Inflammatory macrophage (primary cell): ENCODE measurements around the gene TSC22D1.

Experiments
- DNase-seq, 2 donors: peaks; one replicate each; pipeline ENCODE4 v3.0.0-alpha.2; 2020 to 2022

Gene TSC22D1

DNA sequence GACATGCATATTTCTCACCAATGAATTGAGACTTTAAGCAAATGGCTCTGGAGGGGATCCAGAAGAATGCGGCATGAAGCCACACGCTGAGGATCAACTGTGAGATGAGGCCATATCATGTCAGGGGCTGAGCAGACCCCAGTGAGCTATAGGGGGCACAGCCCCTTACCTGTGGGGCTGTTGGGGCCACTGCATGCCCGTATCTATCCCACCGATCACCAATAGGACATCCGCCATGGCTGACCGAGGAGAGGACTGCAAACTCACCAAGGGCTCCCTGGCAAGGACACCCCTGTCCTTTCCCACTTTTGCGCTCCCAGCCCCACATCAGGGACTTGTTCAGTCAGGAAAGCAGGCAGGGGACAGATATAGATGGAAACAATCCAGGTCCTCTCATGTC is 124.5 kb downstream of the TSC22D1 start:
- no peak for DNase-seq

DNA sequence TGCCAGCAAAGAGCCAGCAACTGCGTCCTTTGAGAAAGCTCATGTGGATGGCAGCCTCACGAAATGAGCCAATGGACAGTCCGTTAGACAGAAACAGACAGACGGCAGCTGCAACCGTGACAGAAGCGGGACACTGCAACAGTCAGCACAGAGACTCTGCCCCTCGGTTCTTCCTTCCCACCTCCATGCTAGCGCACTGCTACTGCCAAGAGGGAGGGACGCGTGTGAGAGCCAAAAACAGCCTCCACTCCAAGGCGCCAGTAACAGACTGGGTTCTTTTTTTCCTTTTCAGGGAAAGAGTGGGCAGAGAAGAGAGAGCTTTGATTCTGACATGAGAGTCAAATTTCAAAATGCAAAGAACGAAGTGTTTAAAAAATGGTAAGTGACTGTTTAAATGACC is 125.0 kb downstream of the TSC22D1 start:
- no peak for DNase-seq

DNA sequence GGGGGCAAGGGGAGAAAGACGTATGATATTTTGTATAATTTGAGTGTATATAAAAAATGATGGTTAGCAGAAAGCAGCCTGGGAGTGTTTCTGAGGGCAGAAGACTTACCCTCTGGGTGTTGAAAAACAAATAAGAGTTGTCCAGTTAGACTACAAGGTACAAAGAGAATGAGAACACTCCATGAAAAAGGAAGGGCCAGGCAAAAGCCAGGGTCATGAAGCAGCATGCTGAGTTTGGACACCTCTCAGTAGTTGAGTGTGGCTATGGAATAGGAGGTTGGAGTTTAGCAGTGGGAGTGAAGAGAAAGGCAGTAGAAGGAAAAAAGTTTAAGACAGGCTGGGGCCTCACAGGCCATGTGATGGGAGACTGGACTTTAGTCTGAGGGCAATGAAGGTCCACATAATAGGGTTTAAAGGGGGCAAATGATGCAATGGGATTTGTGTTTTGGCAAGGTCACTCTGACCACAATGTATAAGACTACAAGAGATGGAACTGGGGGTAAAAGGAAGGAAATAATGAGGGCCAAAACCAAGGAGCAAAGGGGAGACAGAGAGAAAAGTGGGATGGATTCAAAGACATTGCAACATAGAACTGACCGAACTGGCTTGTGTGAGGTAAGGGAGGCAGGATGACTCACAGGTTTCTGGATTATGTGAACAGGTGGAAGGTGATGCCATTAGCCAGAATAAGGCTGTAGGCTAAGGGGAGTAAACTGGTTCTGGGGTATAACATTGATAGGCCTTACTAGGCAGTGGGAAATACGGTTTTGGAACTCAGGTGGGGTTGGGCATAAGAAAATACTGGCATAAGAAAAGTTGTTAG is 125.9 kb downstream of the TSC22D1 start:
- DNase-seq: no peak

DNA sequence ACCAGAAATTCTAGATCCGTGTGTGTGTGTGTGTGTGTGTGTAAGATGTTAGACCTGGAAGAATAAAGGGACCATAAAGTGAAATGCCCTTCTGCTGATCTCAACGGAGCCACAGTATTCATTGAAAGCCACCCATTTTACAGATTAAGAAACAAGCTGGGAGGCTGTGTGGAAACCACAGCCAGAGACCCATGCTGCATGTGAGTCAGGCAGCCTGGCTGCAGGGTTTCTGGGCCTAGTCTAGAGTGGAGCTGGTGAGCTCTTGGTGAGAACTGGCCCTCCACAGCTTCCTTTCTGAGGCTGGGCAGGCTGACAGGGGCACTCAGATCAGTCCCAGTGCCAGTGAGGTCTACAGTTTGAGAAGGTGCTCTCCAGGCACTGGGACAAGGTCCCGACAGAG is 127.3 kb downstream of the TSC22D1 start:
- no peak for DNase-seq

DNA sequence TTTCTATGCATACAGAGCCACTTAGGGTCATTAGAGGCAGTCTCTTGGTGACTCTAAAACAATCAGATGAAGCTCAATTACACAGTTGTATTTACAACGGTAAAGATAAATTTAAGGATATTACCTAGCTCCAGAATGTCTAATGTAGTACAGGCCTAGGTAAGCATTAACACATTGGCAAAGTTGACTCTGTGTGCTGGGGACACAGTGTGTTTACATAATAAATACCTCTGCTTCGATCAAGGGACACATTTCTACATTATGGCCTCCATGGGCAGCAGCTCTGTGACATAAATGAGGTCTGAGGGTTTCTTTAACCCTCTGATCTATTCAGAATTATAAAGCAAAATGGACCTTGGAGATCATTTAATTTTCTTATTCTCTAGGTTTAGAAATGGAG is 127.8 kb downstream of the TSC22D1 start:
- no peak for DNase-seq

DNA sequence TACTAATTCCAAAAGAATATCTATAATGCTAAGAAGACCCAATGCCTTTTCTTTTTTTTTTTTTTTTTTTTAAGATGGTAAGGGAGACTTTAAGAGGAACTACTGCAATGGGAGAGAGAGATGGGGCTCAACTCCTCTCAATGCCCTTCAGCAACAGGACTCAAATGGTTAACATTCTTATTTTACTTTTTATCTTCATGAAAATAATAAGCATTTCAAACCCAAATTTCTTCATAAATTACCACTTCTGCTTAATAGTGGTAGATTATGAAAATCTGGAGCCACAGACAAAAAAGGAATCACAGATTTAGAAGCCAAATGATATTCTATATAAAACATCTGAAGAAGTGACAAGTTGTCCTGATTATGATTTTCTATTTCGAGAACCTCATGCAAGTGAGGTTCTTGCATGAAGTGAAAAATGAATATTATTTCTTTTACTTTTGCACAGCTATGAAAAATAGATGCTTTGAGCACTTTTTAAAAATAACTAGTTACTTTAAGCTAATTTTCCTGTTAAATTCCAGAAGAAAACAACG is 128.3 kb downstream of the TSC22D1 start:
- DNase-seq: peak in 1 of 2 donors; percentile 12

DNA sequence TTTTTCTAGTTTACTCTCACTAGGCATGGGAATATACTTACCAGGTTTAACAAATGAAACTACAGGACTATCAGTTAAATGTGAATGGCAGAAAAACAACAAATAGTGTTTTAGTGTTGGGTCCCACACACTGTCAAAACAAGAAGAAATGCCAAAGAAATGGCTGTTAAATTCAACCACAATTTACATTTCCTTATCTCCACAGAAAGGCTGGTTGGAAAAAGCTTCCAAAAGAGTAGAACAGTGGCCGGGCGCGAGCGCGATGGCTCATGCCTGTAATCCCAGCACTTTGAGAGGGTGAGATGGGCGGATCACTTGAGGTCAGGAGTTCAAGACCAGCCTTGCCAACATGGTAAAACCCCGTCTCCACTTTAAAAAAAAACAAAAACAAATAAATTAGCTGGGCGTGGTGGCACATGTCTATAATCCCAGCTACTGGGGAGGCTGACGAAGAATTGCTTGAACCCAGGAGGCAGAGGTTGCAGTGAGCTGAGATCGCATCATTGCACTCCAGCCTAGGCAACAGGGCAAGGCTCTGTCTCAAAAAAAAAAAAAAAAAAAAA is 136.0 kb downstream of the TSC22D1 start:
- DNase-seq: no peak

DNA sequence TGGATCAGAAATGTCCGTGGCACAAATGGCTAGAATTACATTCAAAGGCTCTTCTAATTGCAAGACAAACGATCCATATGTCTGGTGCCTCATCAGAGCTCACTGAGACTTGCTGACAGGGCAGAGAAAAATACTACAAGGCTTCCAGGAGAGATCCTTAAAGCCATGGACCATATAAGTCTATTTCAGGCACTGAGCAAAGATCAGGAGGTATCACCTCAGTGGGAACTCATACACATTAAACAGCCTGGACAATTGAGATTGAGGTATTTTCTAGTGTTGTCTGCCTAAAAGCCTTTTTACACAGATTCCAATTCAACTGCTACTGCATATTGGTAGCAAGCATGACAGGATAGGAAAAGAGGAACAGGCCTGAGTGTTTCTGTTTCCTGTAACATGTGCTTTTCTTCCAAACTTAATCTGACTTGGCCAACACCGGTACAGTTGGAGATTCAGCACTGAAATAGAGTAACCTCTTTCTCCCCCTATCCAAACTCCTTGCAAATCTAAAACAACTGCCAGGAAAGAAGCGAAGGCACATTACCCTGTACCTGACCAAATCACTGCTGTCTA is 136.6 kb downstream of the TSC22D1 start:
- peak; percentile 42 to 46 for DNase-seq

DNA sequence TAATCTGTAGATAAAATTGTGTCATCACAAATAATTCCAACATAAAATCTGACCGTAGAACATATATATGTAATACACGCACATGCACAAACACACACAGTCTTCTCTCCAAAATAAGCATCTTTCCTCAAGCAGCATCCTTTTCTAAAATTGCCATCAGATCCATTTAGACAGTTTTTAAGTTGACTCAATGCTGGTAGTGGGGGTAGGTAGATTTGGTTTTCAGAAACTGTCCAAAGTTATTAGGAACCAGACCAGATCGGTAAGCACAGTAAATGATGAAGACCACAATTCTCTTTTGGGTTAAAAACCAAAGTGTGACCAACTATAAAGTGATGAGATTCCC is 137.9 kb downstream of the TSC22D1 start:
- DNase-seq: no peak

DNA sequence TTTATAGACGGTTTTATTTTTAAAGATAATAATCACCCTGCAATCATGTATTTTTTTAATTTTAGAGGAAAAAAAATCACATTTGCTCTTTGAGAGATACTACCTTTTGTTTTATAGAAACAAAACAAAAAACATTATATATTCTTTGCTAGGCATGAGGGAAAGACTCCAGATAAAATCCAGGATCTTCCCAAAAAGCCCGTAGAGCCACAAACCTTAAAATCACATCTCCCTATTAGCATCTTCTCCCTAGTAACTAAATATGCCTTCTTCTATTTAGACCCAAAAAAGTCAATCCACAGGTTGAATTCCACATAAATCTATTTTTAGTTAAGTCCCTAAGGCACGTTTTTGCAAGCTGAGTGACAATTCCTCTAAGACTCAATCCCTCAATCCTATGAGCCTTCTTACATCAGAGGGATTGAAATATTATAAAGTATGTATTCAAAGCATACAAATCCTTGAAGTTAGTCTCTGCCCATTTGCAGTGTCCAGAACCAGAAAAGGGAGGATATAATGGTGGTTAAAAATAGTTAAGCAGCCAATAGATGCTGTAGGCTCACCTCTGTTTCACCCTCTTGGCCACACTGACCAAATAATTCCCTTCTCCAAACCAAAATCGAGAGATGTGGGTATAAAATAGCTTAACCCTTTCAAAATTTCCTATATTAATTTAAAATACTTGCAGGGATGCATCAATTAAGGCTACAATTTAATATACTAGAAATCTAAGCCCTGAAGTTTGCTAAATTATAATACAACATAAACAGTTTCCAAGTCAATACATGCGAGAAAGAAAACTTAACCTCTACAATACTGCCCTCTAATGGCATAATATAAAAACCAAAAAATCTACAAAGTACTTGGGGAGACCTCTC is 138.5 kb downstream of the TSC22D1 start:
- DNase-seq: peak; percentile 26 to 79

DNA sequence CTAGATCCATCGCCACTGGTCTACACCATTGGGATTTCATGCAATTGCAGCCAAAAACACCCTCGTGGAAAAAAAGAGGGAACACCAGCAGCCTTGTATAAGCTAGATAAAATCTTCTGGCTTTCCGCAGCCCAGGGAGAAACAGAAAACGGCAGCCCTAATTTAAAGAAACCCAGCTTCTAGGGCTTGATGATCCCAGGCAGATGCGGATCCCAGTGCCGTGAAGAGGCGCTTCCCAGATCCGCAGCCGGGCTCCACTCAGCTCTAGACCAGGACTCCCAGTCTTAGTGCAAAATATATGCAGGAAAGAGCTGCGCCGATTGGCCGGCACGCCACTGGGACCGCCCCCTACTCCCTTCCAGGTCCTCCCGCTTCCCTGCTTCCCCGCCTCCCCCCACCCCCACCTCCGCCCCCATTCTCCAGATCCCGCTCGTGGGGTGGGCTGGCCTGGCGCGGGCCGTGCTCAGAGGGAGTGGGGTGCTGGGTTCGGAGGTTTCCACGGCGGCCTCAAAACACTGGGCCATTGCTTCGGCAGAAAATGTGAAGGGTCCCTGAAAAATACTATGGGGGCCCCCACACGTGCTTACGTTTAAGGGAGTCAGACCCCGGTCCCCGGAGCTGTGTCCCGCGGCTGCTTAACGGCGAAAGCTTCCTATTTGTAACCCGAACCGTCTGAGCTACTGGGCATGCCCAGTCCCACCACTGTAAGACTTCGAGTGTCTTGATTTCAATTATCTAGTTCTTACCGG is 139.4 kb downstream of the TSC22D1 start:
- peak; percentile 63 to 86 for DNase-seq

DNA sequence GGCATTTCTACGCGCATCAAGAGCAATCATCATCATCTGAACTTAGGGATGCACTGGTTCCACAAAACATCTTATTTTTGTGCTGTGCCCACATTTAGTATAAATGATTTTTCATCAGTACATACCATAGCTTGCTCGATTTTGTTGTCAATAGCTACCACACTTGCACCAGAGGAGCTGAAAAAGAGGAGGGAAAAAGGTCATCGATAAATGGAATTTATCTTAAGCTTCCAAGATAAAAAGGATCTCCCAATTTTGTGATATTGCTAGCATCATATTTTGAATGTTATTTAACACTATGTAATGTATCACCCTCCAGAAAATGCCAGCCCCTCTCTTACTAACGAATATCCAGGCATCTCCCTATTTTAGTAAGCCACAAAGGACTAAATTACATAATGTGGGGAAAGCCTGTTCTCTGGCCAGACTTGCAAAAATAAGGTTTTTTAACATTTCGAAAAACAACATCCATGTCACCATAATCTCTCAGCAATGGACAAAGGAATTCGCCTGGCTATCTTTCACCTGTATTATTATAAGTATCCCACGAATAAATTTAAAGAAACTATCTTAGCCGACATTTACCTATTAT is 140.1 kb downstream of the TSC22D1 start:
- no peak for DNase-seq

DNA sequence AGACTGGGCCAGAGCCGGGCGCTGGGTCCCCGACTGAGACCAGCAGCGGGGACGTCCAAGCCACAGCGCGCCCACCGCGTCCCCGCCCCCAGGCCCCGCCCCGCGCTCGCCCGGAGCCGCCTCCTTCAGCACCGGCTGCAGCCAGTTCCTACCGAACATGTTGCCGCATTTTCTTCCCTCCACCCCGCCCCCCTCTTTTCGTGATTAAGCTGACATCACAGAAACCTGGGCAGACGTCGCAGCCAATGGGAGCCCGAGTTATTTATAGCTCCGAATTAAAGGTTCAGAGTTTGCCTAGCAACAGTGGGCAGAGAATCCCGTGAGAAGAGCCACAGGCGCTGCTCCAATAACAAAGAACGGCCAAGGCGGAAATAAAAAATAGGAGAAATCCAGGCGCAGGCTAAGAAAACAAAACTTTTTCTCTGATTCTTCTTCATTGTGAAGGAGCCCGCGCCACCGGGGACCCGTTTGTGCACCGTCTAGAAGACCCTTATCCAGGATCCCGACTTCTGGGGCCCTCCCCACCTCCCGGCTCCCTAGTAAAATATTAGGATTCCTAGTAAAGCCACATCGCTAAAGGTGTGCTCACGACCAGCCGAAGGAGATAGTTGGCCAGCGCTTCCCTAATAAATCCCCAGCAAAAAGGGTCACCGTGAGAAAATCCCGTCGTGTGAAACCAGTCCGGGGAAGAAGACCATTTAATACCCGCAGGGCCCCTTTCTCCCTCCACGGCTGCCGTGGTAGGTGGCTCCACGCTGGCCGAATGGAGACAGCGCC is 140.8 kb downstream of the TSC22D1 start:
- DNase-seq: peak; percentile 95 to 96

DNA sequence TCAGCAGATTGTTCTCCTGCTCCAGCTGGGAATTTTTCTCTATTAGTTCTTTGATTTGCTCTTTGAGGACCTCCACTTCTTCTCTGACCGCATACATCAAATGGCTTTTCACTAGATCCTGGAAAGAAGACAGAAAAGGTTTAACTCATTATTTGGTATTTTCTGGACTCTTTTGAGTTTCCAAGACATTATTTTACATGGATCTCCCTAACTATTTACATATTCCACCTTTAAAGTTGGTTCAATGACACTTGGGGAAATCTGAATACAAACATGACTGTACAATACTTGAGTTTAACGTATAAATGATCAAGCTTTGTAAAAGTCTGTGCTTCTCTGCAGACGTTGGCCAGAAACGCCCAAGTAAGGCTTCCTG is 141.4 kb downstream of the TSC22D1 start:
- DNase-seq: no peak

DNA sequence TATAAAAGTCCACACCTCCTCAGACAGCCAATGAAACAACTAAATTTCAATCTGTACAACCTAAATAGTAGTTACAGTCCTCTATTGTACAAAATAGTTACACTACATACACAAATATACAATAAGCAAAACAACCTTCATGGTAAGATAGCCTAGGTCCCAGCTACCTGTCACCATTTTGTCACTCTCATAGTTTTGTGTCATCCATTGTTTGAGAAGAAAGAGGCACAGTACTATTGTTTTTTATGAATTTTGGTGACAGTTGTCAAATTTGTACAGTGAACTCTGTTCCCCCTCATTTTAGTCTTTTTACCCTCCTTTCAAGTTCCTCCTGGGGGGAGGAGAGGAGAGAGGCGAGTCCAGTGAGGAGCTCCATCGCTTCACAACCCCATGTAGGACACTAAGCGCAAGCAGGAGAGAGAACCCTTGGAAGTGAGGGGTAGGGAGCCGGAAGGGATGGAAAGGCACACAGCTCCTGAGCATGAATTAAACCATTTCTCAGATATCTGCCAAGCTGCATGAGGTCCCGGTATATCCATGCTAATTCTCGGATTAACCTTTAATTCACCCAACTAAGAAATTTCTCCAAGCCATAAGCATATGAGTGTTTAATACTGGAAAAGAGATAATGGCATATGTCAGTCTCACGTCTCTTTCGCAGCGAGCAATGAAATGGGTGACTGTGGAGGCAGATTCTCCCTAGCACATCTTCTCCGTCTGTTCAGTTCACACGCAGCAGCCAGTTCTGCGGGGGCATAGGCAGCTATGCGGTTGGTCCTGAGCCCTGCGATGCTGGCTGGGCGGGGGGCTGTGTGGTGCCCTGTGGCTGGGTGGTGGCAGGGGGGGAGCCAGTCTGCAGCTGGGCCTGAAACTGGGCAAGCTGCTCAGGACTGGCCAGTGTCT is 142.0 kb downstream of the TSC22D1 start:
- no peak for DNase-seq

DNA sequence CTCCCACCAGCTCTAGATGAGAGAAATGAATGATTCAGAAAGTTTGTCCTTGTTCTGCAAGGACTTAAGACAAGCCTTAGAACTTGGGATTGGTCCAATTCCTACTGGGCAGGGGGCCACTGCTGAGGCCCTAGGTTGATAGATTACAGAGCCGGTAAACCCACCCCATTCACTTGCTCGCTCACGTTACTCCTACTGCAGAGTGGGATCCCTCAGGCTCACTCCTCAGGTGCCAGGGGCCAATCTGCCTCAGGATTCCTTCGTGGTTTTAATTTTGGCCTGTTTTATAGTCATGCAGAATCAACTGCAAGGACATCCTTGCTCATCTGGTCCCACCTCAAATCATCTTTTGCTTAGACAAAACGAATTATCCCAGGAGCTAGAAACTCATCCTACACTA is 143.5 kb downstream of the TSC22D1 start:
- no peak for DNase-seq

DNA sequence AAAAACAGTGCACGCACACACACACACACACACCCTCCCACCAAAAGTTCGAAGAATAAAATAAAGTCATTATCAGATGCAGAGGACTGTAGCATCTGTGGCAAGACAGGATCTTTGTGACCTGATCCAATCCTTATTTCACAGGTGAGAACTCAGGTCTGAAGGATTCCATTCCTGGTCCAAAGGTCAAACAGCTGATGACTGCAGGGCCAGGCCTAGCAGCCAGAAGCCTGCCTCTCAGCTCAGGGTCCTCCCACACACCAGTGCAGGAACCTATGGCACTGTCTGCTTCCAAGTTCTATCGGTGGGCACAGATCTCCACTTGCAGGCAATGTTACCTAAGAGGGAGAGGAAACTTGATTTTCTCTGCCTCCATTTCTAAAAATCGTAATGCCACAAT is 145.0 kb downstream of the TSC22D1 start:
- DNase-seq: no peak

DNA sequence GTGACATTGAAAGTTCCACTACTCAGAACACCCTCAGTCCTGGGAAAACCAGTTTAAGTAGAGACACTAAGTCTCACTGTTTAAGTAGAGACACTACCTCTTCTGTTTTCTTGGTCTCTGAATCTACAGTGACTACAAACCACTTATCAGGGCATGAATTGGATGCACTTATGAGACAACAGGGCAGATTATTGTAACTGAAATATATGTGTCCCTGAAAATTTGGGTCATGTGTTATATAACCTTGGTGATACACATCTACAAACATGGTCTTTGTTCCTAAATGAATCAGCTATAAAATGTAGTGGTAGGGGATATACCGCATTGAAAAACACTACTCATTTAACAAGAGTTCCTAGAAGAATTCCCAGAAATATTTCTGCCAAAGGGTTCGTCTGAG is 146.8 kb downstream of the TSC22D1 start:
- no peak for DNase-seq

DNA sequence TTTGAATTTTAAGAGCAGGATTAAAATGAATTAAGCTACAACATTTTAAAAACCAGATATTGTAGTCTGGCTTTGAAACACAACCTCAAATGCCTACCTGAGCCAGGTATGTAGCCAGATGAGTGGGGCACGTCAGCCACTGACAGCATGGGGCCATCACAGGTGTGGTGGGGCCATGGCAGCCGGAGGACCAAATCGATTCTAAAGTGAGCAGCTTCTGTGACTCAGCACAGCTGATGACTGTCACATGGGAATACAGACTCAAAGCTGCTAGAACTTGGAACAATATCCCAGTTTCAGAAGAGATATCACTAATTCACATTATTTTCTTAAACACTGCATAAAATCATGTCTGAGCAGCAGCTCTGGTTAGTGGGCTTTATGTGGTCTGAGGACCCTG is 149.7 kb downstream of the TSC22D1 start:
- no peak for DNase-seq

DNA sequence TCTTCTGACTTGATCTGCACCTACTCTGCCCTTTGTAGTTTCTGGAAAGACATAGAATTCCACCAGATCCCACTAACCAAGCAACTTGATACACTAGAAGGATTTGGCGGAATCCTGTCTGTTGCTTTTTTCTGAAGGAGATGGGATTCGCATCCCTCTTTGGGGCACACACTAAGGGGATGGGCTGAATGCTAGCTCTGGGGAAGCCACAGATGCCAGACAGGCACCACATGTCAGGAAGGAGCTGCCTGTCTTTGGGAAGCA is 150.4 kb downstream of the TSC22D1 start:
- DNase-seq: no peak
